HG03342 (cell line): ENCODE results near the gene HNRNPUL1.

Source experiments
- ATAC-seq: cut with Tn5 transposase; IDR thresholded peaks from one replicate; pipeline ENCODE4 v1.9.1; 2021; ENCODE audit warnings: mild to moderate bottlenecking, moderate library complexity; ENCODE audit not compliant: unreplicated experiment

The HNRNPUL1 gene

DNA sequence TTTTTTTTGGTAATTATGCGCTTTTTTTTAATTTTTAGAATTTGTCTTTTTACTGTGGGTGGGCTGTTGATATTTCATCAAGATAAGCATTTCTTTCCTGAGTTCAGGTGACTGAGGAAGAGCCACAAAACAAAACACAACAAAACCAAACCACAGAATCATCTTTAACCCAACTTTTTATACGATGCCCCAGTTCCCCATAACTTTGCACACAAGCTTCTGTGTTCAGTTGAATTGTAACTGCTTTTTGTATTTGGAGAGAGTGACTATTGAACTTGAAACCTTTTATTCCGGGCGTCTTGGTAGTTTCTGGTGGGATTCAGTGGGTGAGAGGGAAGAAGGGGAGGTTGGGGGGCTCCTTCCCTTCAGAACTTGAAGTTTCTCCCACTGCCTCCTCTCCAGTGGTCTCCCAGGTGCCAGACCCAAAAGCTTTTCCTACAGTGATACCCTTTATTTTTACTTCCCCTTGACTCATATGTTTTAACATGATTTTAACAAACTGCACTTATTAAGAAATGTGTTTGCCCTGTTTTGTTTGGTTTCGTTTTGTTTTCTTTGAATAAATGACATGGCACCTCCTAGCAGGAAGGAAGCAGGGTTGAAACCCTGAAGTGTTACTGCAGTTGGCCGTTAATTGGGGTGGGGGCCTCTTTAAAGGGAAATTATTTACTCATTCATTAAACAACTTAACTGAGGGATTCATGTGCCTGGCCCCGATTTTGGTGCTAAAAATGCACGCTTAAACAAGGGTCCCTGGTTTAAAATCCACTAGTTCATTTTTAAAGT lies 43.1 kb downstream of the HNRNPUL1 start:
- ATAC-seq: no peak

DNA sequence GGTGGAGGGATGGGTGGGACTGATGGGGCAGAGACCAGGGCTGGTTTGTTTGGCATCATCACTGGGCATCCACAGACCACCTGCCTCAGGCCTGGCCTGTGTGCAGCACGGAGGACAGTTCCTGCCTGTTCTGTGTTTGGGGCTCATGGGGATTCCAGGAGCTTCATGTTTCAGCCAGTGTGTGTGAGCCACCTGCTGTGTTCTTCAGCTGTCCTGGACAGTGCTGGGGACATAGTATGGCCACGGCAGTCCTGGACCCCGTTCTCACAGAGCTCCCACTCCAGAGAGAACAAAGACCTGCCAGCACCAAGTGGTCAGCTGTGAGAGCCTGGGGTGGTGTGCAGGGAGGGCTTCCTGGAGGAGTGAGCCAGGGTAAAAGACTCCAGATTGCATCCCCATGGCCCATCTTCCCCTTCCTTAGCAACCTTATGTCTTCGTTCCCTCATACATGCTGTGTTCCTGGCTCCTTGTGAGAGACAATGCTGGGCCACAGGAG lies 43.8 kb downstream of the HNRNPUL1 start:
- no peak for ATAC-seq

DNA sequence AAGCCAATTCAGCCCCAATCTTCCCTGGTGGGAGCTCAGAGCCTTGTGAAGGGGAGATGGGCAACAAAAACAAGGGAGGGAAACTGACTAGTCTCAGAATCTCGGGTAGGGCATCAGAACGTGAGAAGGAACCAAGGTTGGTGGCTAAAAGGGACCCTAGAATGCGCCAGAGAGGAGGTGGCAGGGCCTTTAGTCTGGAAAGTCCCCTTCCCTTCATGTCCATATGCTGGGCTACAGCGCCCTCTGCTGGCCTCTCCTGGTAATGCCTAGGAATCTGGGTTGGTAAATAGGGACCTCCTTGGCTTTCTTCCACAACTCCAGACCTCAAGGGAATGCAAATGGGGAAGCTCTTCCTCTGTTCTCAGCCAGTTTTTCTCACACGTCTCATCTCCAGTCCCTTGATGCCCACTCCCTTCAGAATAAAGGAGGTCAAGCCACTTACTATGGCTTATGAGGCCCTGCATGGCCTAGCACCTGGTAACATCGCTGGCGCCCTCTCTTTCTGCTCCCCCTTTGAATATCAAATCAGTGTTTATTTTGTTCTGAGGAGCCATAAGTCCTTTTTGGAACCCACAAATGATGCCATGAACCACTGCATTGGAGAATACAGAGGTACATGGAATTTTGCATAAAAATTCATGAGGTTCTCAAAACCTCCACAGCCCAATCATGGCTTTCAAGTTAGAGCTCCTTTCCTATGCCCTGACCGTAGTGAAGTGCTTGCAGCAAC lies 44.4 kb downstream of the HNRNPUL1 start:
- no peak for ATAC-seq

DNA sequence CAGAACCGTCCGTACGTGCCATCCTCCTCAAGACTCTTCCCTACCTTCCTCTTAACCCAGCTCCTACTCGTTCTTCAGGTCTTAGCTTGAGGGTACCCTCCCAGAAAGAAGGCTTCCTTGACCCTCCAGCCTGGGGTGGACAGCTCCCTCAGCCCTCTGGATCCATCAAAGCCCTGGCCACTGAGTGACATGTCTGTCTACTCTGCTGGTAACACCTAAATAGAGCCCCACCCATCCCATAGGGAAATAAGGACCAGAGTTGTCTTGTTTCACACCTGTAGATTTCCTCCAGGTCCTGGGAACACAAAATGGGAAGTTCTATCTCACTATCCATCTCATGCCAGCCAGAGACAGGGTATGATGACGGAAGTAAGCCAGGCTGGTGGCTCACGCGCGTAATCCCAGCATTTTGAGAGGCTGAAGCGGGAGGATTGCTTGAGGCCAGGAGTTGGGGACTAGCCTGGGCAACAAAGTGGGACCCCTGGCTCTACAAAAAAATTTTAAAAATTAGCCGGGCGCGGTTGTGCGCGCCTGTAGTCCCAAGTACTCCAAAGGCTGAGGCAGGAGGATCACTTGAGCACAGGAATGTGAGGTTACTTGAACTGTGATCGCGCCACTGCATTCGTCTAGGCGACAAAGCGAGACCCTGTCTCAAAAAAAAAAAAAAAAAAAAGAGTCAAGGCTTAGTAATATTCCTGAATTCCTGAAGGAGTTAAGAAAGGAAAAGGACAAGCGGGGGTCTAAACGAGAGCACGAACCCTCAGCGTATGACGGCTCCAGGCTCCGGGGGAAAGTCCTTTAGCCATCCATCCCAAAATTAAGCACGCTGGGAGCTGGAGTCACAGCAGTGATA lies 45.2 kb downstream of the HNRNPUL1 start:
- no peak for ATAC-seq

DNA sequence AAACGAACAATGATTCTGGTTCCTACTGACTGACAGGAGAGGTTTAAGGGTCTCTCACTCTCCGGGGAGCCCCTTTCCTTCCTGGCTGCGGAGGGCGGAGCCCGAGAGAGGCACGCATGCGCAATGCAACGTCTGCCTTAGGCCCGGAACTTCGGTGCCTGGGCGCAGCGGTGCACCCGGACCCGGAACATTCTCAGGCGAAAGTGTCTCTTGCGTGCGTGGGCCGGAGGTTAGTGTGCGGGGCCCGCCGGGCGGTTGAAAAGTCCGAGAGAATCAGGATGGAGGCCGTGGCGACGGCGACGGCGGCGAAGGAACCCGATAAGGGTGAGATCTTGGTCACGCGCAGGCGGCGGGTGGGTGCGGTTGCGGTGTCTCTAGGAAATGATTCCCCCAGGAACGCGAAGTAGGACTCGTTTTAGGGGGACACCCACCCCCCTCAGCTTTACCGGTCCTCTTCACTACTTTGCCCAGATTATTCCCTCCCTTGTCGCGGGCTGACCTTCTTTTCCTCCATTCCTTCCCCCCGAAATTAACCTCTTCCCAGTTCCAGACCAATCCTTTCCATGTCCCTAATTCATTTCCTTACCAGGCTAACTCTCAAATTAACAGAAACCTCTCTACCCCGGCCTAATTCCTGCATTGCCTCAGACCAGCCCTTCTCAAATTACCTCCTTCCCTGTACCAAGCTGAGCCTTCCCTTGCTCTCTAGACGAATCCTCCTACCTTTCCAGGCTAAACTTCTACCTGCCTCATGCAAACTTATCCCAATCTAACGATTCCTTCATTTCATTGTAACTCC lies 46.1 kb downstream of the HNRNPUL1 start, which contains the start of gene CCDC97:
TSS of gene CCDC97 (plus strand) at position 140 of the 799 bp plus-strand sequence. CDS start at position 279, 139 bp downstream.
- ATAC-seq: peak; percentile 60

DNA sequence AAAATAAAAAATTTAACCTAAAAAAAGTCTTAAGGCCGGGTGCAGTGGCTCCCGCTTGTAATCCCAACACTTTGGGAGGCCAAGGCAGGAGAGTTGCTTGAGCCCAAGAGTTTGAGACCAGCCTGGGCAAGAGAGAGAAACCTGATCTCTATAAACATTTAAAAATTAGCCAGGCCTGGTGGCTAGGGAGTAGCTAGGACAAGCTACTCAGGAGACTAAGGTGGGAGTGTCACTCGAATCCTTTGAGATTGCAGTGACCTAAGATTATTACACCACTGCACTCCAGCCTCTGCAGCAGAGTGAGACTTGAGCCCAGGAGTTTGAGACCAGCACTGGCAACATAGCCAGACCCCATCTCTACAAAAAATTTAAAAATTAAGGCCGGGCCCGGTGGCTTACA lies 46.9 kb downstream of the HNRNPUL1 start:
- no peak for ATAC-seq

DNA sequence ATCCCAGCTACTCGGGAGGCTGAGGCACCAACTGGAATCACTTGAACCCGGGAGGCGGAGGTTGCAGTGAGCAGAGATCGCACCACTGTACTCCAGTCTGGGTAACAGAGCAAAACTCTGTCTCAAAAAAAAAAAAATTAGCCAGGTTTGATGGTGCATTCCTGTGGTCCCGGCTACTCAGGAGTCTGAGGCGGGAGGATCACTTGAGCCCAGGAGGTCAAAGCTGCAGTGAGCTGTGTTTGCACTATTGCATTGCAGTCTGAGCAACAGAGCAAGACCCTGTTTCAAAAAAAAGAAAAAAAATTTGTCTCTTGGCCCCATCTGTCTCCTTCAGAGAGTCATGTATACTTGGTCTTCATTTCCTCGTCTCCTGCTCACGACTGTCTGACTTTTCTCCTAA lies 47.4 kb downstream of the HNRNPUL1 start:
- ATAC-seq: no peak

DNA sequence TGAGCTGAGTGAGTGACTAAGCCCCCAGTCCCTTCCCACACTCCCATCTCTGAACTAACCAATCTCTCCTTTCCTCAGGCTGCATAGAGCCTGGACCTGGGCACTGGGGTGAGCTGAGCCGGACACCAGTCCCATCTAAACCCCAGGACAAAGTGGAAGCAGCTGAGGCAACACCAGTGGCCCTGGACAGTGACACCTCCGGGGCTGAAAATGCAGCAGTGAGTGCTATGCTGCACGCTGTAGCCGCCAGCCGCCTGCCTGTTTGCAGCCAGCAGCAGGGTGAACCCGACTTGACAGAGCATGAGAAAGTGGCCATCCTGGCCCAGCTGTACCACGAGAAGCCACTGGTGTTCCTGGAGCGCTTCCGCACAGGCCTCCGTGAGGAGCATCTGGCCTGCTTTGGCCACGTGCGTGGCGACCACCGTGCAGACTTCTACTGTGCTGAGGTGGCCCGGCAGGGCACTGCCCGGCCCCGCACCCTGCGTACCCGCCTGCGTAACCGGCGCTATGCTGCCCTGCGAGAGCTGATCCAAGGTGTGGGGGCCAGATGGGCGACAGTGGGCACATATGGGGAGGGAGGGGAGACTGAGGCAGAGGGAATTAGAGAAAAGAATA lies 52.2 kb downstream of the HNRNPUL1 start:
- no peak for ATAC-seq

DNA sequence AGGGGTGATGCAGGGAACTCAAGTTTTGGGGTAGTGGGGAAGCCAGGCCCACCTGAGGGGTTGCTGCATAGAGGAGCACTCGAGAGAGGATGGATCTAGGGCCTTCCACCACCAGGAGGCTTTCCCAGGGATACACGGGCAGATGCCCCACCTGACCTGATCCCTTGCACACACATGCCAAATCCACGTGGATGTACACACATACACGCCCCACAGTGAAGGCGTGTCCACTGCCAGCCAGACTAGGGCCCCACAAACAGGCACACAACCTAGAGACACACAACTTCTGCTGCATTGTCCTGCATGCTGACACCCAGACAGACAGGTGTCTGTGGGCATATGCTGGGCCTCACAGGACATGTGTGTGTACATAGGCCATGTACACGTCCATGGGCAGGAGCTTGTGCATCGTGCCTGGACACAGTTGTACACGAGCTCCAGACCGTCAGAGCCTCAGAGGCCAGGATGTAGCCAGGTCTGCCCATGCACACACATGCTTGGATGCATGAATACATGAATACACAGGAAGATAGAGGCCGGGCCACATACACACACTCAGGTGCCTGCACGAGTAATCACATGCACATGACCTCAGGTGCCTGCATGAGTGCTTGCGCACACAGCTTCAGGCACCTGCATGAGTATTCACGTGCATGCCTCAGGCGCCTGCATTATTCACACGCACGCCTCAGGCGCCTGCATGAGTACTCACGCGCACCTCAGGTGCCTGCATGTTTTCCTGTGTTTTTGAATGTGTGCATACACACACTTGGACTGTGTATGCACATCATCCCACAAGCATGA lies 54.7 kb downstream of the HNRNPUL1 start:
- ATAC-seq: no peak

DNA sequence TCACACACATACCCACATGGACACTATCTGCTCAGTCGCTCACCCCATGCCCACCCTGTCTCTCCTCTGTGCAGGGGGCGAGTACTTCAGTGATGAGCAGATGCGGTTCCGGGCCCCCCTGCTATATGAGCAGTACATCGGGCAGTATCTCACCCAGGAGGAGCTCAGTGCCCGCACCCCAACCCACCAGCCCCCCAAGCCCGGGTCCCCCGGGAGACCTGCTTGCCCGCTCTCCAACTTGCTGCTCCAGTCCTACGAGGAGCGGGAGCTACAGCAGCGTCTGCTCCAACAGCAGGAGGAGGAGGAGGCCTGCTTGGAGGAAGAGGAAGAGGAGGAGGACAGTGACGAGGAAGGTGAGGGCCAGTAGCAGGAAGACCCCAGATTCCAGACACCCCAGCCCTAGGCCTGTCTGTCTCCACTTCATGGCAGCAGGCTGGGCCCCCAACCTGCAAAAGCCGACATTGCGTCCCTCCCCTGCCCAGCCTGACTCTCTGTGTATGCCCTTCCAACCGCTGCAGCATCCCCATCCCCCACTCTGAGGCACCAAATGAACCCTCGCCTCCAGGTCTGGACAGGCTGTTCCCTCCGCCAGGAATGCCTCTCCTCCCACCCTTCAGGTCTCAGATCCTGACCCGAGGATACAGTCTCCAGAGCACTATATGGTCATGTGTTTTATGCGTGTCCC lies 55.5 kb downstream of the HNRNPUL1 start:
- no peak for ATAC-seq

DNA sequence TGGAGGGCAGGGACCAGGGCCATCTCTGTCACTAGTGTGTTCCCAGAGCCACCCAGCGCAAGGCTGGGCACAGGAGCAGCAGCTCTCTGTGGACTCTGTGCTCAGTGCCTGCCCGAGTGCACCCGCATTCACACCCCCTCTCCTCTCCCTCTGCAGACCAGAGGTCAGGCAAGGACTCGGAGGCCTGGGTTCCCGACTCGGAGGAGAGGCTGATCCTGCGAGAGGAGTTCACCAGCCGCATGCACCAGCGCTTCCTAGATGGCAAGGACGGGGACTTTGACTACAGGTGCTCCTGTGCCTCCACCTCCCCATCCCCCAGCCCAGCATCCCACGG lies 56.0 kb downstream of the HNRNPUL1 start:
- ATAC-seq: no peak

DNA sequence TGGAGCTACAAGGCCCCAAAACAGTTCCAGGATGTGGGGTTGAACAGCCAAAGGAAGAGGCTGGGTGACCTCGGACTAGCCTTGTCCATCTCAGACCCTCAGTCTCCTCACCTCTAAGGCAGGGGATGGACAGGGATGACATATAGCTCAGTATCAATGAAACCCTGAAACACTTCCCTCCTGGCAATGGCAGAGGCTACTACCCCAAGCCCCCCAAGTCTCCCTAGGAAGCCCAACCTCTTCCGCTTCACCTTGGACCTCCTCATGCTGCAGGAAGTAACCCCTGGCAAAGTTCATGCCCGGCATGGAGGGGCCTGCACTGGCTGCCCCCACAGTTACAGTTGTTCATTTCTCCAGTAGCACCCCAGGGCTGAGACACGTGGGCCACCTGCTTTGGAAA lies 56.4 kb downstream of the HNRNPUL1 start:
- ATAC-seq: no peak

DNA sequence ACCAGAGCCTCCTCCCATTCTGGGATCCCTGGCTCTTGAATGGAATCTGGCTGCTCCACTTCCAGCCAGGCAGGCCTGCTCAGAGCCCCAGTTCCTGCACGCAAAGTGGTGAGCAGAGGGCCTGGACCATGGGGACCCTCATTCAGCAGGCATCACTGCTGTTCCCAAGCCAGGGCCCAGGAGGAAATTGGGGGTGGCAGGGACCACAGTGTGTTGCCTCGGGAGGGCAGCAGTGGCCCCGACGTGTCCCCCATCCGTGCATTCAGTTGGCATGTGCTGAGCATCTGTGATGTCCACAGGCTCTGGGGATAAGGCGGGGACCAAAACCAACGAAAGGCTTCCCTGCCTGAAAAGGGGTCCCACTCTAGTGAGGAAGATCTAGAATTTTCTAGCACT lies 57.0 kb downstream of the HNRNPUL1 start:
- ATAC-seq: no peak

DNA sequence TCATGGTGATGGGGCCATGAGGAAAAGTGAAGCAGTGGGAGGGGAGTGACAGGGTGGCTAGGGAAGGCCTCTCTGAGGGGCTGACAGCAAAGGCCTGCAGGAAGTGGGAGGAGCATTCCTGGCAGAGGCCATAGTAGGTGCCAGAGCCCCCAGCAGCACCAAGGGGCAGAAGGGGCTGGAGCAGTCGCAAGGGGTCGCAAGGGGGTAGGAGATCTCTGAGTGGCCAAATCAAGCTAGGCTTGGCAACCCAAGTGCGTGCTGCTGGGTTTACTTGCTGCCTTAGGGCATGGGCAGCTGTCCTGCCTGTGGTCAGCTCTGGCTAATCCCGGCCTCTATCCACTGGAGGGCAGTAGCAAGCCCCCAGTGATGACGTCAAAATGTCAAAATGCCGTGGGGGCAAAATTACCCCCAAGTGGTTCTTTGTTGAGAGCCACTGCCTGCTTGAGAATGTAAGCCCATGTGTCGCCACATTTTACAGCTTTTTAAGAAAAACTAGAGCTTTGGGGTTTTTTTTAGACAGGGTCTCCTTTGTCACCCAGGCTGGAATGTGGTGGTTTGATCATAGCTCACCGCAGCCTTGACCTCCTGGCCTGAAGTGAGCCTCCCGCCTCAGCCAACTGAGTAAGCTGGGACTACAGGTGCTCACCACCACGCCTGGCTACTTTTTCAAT lies 57.6 kb downstream of the HNRNPUL1 start:
- ATAC-seq: no peak

DNA sequence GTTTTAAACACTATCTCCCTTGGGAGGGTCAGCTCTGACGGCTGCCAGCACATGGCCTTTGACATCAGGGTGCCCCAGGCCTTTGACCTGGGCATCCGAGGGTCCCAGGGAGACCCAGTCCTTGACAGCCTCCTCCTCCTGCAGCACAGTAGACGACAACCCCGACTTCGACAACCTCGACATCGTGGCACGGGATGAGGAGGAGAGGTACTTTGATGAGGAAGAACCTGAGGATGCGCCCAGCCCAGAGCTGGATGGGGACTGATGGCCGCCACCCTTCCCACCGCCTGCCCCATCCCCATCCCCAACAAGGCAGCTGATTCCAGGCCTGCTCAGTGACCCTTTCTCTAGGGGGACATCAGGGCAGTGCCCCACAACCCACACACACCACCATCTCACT lies 58.3 kb downstream of the HNRNPUL1 start:
- ATAC-seq: no peak

DNA sequence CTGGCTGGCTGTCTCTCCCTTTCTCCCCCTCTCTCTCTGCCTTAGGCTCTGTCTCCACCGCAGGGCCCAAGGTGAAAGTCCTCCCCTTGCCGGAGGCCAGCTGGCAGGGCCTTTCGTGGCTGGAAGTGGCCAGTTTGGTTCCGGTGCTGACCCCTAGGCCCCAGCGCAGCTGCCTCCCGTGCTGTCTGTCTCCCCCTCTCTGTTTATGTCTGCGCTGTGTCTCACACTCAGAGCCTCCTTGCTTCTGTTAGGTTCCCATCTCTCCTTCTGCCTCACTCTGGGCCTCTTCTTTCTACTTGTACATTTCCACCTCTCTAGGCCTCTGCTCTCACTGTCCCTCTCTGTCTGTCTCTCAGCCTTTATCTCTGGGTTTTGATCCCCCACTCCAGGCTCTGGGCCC lies 58.9 kb downstream of the HNRNPUL1 start:
- no peak for ATAC-seq

DNA sequence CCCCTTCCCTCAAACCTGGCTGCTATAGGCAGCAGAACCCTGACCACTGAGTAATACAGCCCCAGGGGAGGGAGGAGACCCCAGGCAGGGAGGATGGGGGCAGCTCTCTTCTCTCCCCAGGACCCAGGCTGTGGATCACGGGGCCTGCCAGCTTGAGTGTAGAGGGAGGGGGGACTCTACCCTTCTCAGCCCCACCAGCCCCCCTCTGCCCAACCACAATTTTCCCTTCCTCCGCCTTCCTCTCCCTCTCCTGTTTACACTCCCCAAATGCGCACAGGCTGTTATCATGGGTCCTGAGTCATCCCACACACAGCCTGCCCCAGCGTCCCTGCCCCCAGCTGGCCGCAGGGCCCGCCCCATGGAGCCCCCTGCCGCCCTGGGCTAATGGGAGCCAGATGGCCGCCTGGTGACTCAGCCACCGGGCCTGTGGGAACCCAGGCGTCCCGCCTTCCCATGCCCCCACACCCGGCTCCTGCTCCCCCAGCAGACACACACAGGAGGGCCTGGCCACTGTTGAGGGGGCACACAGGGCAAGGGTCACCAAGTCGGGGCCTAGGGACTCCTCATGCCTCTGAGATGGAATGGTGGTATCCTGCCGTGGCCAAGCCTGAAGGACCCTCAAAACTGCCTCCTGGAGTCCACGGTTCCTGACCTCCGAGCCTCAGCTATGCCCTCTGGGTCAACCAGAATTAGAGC lies 59.4 kb downstream of the HNRNPUL1 start:
- ATAC-seq: no peak
